SK-N-SH (cell line): ENCODE measurements around the gene ITGB5. TPM values are rescaled to one million over a fixed set of nuclear protein-coding genes. Genes with fewer than 3 reads are reported as not detected.

ENCODE experiments used
- CTCF ChIA-PET: fragments of 300-600, 350-600 bp; formaldehyde crosslinking; extraction: SDS; loops from one replicate; lab custom pipeline; 2021; lab: Yijun Ruan, JAX
- POLR2A ChIA-PET: fragments of 350-600 bp; sonication (Branson Sonifier 250); formaldehyde crosslinking; extraction: SDS; loops from one replicate; lab custom pipeline; 2020; ENCODE audit warnings: antibody characterized with exemption, inconsistent platforms; lab: Yijun Ruan, JAX
- DNase-seq: peaks from one replicate; pipeline ENCODE4 v3.0.0; 2012
- H2AFZ ChIP-seq: fragments of 200-600 bp; sonication (generic); 2 replicates; pipeline ENCODE4 v1.8.1; 2016; ENCODE audit warnings: antibody characterized with exemption, mild to moderate bottlenecking, low read depth
- H3F3A ChIP-seq: fragments of 200-600 bp; sonication (generic); replicated peaks from 2 replicates; pipeline ENCODE3; 2016; ENCODE audit warnings: antibody characterized with exemption, mild to moderate bottlenecking; ENCODE audit not compliant: insufficient read depth
- H3K27ac ChIP-seq, 2 experiments: fragments of 200-500 bp in 1 of 2; fragments of 200-600 bp in 1 of 2; sonication (Bioruptor generic) in 1 of 2; sonication (generic), shearing (Covaris generic) in 1 of 2; 2 replicates each; pipeline versions ENCODE4 v1.5.1 to v1.6.1; 2014 to 2016; ENCODE audit warnings: low read depth in 2 of 2, inconsistent platforms in 1 of 2, low read length in 1 of 2, mild to moderate bottlenecking in 1 of 2, mixed read lengths in 1 of 2
- H3K27me3 ChIP-seq: fragments of 200-600 bp; sonication (generic), shearing (Covaris generic); 2 replicates; pipeline ENCODE4 v1.6.1; 2016; ENCODE audit warnings: mixed run types; ENCODE audit not compliant: insufficient read depth
- H3K36me3 ChIP-seq, 2 experiments: fragments of 200-500 bp in 1 of 2; fragments of 200-600 bp in 1 of 2; sonication (Bioruptor generic) in 1 of 2; sonication (generic) in 1 of 2; replicated peaks in 1 of 2; 2 replicates each; pipeline versions ENCODE3 to v1.5.1; 2014 to 2016; ENCODE audit warnings: low read length in 1 of 2, mild to moderate bottlenecking in 1 of 2; ENCODE audit not compliant: insufficient read depth in 2 of 2, control insufficient read depth in 1 of 2
- H3K4me1 ChIP-seq, 2 experiments: fragments of 200-500 bp in 1 of 2; fragments of 200-600 bp in 1 of 2; sonication (Bioruptor generic) in 1 of 2; sonication (generic), shearing (Covaris generic) in 1 of 2; 2 replicates each; pipeline versions ENCODE4 v1.5.1 to v1.6.1; 2014 to 2016; ENCODE audit warnings: low read depth in 1 of 2, low read length in 1 of 2, mixed run types in 1 of 2; ENCODE audit not compliant: insufficient read depth in 2 of 2, control insufficient read depth in 1 of 2
- H3K4me2 ChIP-seq: fragments of 200-600 bp; sonication (generic), shearing (Covaris generic); 2 replicates; pipeline ENCODE4 v1.6.1; 2017; ENCODE audit warnings: mixed run types
- H3K4me3 ChIP-seq, 2 experiments: fragments of 200-500 bp in 1 of 2; fragments of 200-600 bp in 1 of 2; sonication (Bioruptor generic) in 1 of 2; sonication (generic), shearing (Covaris generic) in 1 of 2; 2 replicates each; pipeline versions ENCODE4 v1.5.1 to v1.8.1; 2014 to 2016; ENCODE audit warnings: low read depth in 2 of 2, inconsistent platforms in 1 of 2, low read length in 1 of 2, mild to moderate bottlenecking in 1 of 2, mixed read lengths in 1 of 2, moderate library complexity in 1 of 2
- H3K79me2 ChIP-seq: fragments of 200-600 bp; sonication (generic); 2 replicates; pipeline ENCODE4 v1.8.1; 2017; ENCODE audit warnings: mild to moderate bottlenecking; ENCODE audit not compliant: insufficient read depth
- H3K9ac ChIP-seq: fragments of 200-600 bp; sonication (generic); 2 replicates; pipeline ENCODE4 v1.6.1; 2017; ENCODE audit warnings: mixed run types
- H3K9me2 ChIP-seq: fragments of 200-600 bp; sonication (generic); 2 replicates; pipeline ENCODE4 v1.6.1; 2017; ENCODE audit warnings: mixed run types
- H3K9me3 ChIP-seq: fragments of 200-600 bp; sonication (generic); 2 replicates; pipeline ENCODE4 v1.6.1; 2017; ENCODE audit warnings: mixed run types, mild to moderate bottlenecking, moderate library complexity
- H4K20me1 ChIP-seq: fragments of 200-600 bp; sonication (generic); 2 replicates; pipeline ENCODE4 v1.6.1; 2017; ENCODE audit warnings: mild to moderate bottlenecking, mixed run types; ENCODE audit not compliant: insufficient read depth
- CHD2 ChIP-seq: fragments of 150-350 bp; IDR thresholded peaks from 2 replicates; pipeline ENCODE4 v1.6.1; 2018; ENCODE audit warnings: low read length; ENCODE audit not compliant: partially characterized antibody
- FOSL2 ChIP-seq: IDR thresholded peaks from 2 replicates; pipeline ENCODE4 v1.4.0; 2012; ENCODE audit warnings: low read depth, mild to moderate bottlenecking, moderate library complexity, borderline replicate concordance
- FOXJ3 ChIP-seq: sonication (generic); formaldehyde crosslinking; IDR thresholded peaks from 2 replicates; pipeline ENCODE4 v1.5.1; 2020; ENCODE audit warnings: mild to moderate bottlenecking, missing genetic modification reagents
- GABPA ChIP-seq: IDR thresholded peaks from 2 replicates; pipeline ENCODE4 v1.4.0; 2012; ENCODE audit warnings: low read depth, mild to moderate bottlenecking
- JUND ChIP-seq: IDR thresholded peaks from 2 replicates; pipeline ENCODE4 v1.4.0; 2012
- MXI1 ChIP-seq: IDR thresholded peaks from 2 replicates; pipeline ENCODE4 v1.6.1; 2012; ENCODE audit warnings: mild to moderate bottlenecking, low read depth, low read length, improper control_type of control experiment
- PBX3 ChIP-seq: IDR thresholded peaks from 2 replicates; pipeline ENCODE4; 2012
- POLR2AphosphoS5 ChIP-seq: IDR thresholded peaks from 2 replicates; pipeline ENCODE4 v1.6.1; 2012; ENCODE audit warnings: low read depth, low read length
- RXRA ChIP-seq: IDR thresholded peaks from 2 replicates; pipeline ENCODE4 v1.4.0; 2012; ENCODE audit warnings: low read depth, mild to moderate bottlenecking, borderline replicate concordance
- TAF1 ChIP-seq: IDR thresholded peaks from 2 replicates; pipeline ENCODE4 v1.6.1; 2012; ENCODE audit warnings: low read depth, mild to moderate bottlenecking, low read length, moderate library complexity, borderline replicate concordance
- TEAD4 ChIP-seq: IDR thresholded peaks from 2 replicates; pipeline ENCODE4 v1.4.0; 2012; ENCODE audit warnings: mild to moderate bottlenecking, borderline replicate concordance; ENCODE audit not compliant: insufficient read depth
- USF2 ChIP-seq: fragments of 150-350 bp; IDR thresholded peaks from 2 replicates; pipeline ENCODE4 v1.6.1; 2017; ENCODE audit warnings: antibody characterized with exemption, low read length, low read depth, borderline replicate concordance
- WGBS: methylation state at CpG from one replicate; pipeline ENCODE4 v1.1.6; 2017; ENCODE audit warnings: low lambda C conversion rate; 5-methylcytosine and 5-hydroxymethylcytosine counted together
- polyA plus RNA-seq, 3 experiments: library from polyadenylated mRNA; depleted of rRNA; stranded (reverse); fragments of >200 nt; gene quantifications; 2 replicates each; pipeline ENCODE4 v1.2.3, GENCODE V29; 2012

The ITGB5 gene
- polyA plus RNA-seq, 1 of the 3 experiments (the other 2 are of a cell fraction) = 481 TPM

DNA sequence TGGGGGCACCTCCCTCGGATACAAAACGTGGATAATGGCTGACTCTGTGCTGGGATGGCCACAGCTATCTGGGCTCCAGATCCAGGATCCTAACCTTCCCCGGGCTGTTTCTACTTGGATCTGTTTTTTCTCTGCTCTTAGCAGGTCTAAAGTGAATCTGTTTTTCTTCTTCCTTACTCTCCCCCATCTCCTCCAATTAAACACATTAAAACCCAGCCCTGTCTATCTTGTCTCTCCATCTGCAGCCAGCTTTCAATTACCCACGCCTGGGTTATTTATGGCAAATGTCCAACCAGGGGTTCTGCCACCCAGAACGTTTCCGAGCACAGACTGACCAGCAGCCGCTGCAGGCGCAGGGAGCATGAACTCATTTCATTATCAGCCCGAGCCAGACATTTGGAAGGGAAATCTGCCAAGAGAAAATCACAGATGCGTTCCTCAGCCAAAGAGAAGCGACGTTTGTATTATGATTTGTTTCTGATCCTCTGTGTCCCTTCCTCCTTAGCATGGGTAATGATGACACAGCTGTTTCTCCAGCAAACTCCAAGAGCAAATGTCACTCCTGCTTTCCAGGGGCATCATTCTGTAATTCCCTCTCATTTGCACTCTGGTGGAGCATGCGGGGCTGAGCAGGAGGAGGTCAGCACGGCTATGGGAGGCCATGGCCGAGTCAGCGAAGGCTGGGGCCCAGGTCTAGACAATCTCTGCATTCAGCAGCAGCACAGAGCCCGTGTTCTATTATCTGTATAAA lies 114.9 kb downstream of the ITGB5 start (continued):
- TF ChIP-seq JUND = peak; percentile 98
- TF ChIP-seq CHD2 = peak; percentile 92
- TF ChIP-seq PBX3 = peak; percentile 98
- TF ChIP-seq TEAD4 = peak; percentile 100
- peak; percentile 42; the same call in 1 of the 2 replicates for TF ChIP-seq GABPA
- peak; percentile 60; the same call in 1 of the 2 replicates for TF ChIP-seq TAF1
- TF ChIP-seq RXRA = peak; percentile 98
- no peak for TF ChIP-seq USF2
- peak; percentile 99 for TF ChIP-seq FOXJ3 (CRISPR knock-in tag)
- peak; percentile 67; the same call in 1 of the 2 replicates for TF ChIP-seq FOSL2
- TF ChIP-seq POLR2AphosphoS5 = peak; percentile 99

GRCh38 chr3:124771083-124771445 lies 116.1 kb downstream of the ITGB5 start:
- Histone ChIP-seq H3K4me2 (peak overlapping the region; percentile 69), H3F3A (peaks cover 37% of the 10 kb centered on the region), H2AFZ (no peak overlapping the region), H3K27me3 (no peaks in the 10 kb centered on the region), H3K27ac (peak overlapping the region; percentile 85 to 98), H3K36me3 (peaks cover 33 to 42% of the 10 kb centered on the region in 2 experiments), H3K4me3 (no peak overlapping the region), H3K9me2 (no peaks in the 10 kb centered on the region), H4K20me1 (peaks cover 6% of the 10 kb centered on the region; the same call in 1 of the 2 replicates), H3K4me1 (peaks cover 44 to 78% of the 10 kb centered on the region in 2 experiments), H3K79me2 (peaks cover 7% of the 10 kb centered on the region; the same call in 1 of the 2 replicates), H3K9ac (no peak overlapping the region), H3K9me3 (no peaks in the 10 kb centered on the region)
- DNase-seq = no peak
- WGBS = 78% methylated on average over 2 of the region's 2 CpGs
- CTCF ChIA-PET = interaction anchor here (0.9 to 15.4 kb wide), 8 partner anchors 9 to 225 kb away, joined by 3 to 332 read pairs (median 10); no protein-coding TSS in a partner anchor
- POLR2A ChIA-PET = interaction anchor here (1.0 to 2.4 kb wide), 6 partner anchors 10 to 130 kb away, joined by 3 to 21 read pairs (median 8); partner anchors contain the start of gene ITGB5
- no peak for TF ChIP-seq CHD2
- TF ChIP-seq PBX3 = no peak
- no peak for TF ChIP-seq MXI1
